SK-N-MC (cell line): ENCODE data around the gene VPS41.

Source experiments
- EZH2 ChIP-seq: fragments of 200-600 bp; sonication (generic); IDR thresholded peaks from one replicate; pipeline ENCODE4 v1.6.1; 2017; ENCODE audit warnings: antibody characterized with exemption
- POLR2AphosphoS5 ChIP-seq: IDR thresholded peaks from 2 replicates; pipeline ENCODE4 v1.6.1; 2012; ENCODE audit warnings: mild to moderate bottlenecking, low read depth, low read length, borderline replicate concordance

DNA sequence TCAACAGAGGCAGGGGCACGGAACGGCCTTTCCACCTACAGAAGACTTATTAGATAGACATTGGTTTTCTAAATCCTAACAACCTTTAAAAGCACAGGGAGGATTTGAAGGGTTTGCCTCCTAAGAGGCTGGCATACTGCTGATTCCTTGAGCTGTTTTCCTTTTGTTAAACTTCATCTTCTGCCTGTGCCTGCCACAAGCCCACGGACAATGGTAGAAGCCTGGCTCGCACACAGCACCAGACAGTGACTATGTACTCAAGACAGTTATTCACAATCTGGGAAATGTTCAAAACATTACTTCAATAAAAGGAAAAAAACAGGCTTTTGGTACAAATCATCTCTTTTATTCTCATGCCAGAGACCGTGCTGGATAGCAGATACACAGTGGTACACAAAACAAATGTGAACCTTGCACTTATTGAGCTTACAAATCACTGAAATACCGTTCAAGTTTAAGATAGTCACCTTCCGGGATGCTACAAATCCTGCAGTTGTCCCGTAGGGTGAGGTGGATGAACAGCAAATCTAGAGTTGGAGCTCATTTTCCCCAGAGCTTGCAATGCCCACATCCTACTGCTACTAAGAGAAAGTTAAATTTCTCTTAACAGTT, 63.9 kb downstream of the VPS41 start:
- TF ChIP-seq EZH2 (no peak), POLR2AphosphoS5 (no peak)
